DMS79 (cell line): ENCODE results near the gene EPHB6.
A peak's percentile ranks its signal among the peaks of the same experiment; 100 is the strongest.

Experiments
- DNase-seq: peaks from one replicate; lab custom pipeline; 2025; lab: John Stamatoyannopoulos, UW

The EPHB6 gene, protein sequence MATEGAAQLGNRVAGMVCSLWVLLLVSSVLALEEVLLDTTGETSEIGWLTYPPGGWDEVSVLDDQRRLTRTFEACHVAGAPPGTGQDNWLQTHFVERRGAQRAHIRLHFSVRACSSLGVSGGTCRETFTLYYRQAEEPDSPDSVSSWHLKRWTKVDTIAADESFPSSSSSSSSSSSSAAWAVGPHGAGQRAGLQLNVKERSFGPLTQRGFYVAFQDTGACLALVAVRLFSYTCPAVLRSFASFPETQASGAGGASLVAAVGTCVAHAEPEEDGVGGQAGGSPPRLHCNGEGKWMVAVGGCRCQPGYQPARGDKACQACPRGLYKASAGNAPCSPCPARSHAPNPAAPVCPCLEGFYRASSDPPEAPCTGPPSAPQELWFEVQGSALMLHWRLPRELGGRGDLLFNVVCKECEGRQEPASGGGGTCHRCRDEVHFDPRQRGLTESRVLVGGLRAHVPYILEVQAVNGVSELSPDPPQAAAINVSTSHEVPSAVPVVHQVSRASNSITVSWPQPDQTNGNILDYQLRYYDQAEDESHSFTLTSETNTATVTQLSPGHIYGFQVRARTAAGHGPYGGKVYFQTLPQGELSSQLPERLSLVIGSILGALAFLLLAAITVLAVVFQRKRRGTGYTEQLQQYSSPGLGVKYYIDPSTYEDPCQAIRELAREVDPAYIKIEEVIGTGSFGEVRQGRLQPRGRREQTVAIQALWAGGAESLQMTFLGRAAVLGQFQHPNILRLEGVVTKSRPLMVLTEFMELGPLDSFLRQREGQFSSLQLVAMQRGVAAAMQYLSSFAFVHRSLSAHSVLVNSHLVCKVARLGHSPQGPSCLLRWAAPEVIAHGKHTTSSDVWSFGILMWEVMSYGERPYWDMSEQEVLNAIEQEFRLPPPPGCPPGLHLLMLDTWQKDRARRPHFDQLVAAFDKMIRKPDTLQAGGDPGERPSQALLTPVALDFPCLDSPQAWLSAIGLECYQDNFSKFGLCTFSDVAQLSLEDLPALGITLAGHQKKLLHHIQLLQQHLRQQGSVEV

DNA sequence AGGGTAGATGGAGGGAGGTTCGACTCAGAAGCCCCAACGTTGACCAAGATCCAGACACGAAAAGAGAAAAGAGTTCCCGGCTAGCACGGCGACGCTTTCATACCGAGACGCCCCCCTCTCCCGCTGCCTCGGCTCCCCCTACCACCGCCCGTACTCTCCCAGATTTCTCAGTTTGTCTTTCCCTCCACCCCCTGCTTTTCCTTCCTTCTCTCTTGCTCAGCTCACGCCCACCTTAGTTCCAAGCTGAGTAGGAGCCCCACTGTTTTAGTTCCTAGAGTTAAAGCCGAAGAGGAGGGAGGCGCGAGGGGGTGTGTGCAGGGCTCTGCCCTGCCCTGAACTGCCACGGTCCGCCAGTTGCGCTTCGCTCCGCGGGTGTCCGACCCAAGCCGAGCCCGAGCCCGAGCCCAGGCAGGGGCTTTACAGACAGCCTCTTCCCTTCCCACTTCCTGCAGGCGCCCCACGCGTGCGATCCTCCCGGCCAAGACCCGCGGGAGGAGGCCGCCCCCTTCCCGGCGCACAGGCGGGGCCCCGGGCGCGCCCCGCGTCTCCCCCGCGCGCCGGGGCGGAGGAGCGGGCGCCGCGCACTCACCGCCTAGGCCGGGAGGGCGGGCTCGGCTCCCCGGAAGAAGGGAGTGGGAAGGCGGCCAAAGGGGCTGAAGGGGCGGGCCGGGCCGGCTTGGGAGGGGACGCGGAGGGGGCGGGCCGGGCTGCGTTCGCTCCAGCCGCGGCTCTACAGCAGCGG, at the start of gene EPHB6:
Gene EPHB6, plus strand, starts transcription at position 705 of the 742 bp plus-strand sequence. CDS start 8,152 bp downstream, outside the sequence.
- peak; percentile 24 for DNase-seq

DNA sequence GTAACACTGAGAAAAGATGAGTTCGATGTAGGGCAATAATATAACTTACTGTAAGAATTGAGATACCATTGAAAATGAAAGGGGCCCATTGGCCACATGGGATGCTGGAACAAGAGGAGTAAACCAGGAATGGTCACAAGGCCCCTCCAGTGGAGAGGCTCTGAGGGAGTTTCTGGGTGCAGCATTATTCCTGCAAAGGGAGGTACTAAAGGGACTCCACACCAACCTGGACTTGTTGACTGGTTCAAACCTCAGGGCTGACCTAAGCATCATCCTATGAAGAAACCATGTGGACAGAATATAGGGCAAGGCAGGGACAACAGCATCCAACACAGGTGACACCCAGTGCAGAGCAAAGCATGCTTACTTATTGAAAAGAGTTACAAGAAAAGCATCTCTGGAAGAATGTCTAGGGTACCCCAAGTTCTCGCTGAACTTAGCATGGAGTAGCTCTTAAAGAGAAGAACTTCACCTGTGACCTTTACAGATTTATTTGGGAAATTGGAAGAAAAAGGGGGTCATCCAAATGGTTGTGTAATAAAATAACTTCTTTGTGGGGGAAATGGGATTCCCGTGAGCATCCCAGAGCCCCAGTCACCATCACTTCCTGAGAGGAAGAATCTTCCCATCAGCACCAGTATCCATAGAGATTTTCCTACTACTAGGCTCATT, 49.4 kb upstream of the EPHB6 start:
- no peak for DNase-seq

DNA sequence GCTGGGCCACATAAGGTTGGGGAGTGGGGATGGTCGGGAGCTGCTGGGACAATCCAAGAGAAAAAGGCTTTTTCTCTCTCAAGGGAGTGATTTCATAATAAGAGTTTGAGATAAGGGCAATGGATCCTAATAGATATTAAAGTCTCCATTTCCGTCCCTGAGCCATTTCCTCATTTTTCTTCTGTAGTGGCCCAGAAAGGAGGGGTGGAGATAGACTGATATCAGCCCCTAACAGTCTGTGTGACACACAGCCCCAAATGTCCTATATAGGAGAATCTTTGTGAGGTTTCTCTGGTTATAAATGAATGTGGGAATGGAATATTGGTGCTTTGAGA, 48.9 kb upstream of the EPHB6 start:
- DNase-seq, result no peak

DNA sequence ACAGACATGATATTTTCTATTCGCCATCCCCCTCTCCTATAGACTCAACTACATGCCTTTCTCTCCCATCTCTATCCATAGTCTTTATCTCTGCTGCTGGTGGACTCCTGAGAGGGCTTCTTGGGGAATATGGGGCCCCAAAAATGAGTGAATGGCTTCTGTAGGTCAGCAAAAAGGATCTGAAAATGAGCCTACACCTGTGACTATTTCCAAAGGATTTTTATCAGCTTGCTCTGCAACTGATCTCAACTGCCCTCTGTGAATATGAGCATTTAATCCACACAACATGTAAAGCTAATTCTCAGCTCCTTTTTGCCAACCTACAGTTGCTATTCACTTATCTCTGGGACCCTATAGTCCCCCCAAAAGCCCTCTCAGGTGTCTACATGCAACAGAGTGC, 47.9 kb upstream of the EPHB6 start:
- no peak for DNase-seq

DNA sequence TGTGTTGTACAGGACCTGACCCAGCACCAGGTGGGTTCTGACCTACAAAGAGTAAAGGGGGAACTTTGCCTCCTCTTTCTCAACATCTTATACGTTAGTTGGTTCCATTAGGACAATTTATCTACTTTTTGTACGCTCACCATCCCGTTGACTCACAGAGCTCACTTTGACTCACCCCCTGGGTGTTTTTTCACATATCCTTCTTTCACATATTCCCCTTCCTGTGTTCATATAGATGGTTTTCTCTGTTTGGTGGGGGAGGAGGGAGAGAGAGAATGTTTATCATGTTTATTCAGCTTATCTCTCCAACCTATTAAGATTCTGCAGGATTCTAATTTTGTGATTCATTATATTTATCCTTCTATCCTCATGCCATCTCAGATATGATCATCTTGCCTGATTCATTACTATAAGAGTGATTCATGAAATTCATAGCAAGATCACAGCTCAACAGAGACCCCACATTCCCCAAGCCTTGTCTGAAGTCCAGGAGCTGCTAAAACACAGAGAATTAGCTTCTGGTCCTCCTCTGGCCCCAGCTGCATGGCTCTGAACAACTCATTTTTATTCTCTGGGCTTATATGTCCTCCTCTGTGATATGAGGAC, 46.9 kb upstream of the EPHB6 start:
- no peak for DNase-seq

DNA sequence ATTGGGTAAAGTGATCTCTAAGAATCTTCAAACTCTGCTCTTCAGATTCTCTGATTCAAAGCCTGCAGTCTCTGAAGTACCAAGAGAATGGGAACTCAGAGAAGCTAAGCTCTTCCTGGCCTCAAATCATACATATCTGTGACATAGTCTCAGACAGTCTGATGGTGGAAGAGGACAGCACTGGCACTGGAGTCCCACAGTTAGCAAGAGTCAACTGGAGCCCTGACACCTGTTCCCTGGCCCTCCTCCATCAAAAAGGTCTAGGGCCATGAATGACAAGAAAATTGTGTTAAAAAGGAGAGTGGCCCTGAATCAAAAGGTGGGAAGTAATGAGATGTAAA, 46.4 kb upstream of the EPHB6 start:
- no peak for DNase-seq

DNA sequence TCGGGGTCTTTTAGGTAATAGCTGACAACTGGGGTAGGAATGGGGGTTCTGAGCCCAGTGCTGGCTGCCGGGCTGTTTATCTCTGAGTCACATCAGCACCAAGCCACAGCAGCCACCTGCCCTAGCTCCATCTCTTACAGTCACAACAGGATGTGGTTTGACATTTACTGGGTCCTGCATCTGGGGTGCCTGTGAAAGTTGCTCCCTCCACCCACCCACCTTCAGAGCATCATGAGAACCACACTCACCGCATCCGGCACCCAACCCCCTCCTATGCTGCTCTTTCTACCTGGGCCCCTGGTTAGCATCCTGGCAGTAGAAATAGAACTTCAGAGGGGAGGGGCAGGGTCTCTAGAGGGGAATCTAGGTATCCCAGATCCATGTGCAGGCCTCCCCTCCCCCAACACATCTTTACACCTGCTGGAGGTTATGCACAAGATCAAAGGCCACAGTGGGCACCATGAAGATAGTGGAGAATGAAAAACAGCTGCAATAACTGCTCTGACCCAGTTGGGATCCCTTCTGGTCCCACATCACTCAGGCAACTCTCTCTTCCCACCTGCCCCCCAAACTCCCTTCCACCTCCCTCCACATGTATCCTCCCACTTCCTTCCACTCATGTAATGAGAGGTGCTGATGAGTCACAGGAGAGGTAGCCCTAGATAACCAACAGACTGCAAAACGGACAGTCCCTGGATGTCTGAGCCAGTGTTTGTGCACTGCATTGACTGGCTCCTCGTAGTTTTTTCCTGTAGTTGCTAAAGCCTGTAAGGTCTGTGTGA, 45.9 kb upstream of the EPHB6 start:
- DNase-seq, result no peak

DNA sequence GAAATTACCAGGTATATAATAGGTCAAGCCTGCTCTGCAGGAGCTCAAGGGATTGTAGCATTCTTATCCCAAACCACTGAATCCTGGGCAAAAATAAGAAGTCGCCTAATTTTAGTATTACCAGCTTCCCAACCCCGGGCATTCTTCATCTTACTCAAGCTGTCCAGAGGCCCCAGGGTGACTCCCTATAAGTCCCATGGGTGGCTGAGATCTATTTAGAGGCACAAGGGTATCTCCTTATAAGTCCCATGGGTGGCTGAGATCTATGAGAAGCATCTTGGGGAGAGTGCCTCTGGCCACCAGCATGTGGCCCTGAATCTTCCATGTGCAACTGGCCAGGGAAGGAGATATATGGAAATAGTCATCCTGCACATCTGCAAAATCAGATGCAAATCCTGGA, 45.2 kb upstream of the EPHB6 start:
- DNase-seq, result no peak

DNA sequence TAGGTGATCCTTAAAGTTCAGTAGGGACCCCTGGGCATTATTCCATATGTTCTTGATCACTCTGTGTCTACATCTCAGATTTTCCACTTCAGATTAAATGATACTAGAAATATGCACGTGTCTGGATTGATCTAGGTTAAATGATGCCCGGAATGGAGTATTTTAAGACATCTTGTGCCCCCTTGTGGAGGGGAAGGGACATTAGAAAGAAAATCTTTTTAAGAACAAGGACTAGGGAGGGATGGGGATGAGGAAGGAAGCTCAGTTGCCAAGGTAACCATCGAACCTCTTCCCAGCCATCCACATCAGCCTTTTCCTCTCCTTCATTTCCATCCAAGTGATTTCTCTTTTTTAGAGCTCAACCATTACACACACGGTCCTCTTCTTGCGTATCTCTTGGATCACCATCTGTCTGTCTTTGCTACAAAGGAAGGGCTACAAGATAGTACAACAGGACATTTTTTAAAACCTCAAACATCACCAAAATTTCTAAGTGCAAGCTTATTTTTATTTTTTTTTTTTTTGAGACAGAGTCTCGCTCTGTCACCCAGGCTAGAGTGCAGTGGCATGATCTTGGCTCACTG, 43.6 kb upstream of the EPHB6 start:
- DNase-seq, result no peak

DNA sequence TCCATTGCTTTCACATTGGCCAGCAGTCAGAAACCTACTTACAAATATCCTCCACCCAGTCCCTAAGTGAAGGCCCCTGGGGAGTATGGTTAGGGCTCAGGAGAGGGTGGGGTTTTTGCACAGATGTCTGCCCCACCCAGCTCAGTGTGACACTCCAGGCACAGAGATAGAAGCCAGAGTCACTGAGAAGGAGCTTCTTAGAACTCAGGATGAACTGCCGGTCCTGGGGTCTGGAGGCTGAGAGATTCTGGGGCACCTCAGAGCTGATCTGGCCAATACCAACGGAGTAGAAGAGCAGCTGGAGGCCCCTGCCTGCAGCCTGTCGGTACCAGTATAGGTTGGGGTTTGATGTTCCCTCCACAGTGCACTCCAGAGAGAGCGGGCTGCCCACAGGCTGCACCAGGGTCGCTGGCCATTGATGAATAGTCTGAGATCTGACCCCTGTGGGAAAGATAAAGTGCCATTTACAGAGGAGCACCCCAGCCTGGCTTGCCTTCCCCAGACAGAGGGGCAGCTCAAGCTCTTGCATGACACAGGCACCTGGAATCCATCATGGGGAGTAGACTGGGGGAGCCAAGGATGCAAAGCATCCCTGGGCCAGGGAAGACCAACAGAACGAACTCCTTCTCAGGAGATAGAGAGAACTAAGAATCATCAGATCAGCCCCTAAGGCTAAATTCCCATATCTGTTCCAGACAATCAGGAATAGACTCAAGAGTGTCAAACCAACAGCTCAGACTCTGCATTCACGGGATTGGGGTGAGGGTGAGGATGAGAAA, 42.2 kb upstream of the EPHB6 start:
- no peak for DNase-seq

DNA sequence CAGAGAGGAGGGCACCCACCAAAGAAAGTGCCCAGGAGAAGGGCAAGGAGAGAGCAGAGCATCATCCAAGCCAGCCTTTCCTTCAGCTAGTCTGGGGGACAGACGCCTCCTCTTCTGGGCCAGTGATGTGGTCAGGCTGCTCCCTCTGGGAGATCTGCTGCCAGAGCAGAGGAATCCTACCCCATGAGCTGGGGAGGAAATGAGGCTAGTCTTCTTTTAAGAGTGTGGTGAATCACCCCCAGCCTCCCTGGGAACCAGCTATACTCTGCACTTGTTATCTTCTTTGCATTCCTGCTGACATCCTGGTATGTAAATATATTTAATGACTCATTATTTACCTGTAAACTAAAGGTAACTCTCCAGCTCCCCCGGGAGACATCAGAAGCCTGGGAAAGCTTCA, 41.6 kb upstream of the EPHB6 start:
- no peak for DNase-seq

DNA sequence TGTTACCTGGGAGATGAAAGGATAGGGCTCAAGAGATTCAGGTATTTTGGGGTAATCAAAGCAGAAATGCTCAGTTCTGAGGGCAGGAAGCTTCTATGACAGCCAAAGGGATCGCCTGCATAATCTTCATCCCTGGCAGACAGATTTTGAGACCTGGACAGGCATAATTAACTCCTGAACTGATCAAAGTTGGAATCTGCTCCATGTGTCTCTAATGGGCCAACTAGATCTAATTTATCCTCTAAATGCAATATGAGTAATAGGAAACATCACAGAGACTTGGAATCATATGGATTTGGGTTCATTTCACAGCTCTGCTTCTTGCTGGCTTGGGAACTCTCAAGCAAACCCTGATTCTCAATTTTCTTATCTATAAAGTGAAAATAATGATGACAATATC, 41.2 kb upstream of the EPHB6 start:
- DNase-seq, result no peak

DNA sequence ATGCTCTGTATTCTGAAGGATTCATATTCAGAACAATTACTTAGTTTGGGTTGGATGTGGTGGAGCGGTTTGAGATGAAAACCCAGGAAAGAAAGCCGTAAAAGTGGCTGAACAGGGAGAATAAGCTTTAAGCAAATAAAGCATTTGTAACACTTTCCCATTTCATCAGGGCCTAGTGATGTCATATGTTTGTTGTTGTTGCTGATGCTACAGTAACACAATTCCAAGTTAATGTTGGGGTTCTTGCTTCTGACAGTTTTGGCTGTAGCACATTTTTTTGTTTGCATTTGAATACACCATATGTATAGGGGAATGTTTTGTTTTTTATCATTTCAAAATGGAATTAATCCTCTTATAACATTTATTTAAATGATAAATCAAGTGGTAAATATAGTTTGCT, 40.4 kb upstream of the EPHB6 start:
- no peak for DNase-seq

DNA sequence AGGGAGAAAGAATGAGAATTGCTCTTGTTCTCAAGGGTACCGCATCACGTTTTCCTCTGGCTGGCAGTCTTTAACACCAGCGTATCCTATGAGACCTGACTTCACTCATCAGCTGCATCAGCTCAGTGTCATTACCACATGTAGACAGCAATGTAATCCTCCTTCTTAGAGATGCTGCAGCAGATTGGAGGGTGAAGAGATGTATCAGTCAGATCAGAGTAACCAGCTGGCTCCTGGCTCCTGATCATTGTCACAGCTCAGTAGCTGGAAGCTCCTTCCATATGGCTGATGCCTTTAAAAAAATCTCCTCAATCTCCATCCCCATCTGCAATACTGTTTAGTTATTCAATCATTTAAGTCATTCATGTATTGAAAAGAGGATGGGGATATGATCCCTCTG, 39.7 kb upstream of the EPHB6 start:
- DNase-seq, result no peak

DNA sequence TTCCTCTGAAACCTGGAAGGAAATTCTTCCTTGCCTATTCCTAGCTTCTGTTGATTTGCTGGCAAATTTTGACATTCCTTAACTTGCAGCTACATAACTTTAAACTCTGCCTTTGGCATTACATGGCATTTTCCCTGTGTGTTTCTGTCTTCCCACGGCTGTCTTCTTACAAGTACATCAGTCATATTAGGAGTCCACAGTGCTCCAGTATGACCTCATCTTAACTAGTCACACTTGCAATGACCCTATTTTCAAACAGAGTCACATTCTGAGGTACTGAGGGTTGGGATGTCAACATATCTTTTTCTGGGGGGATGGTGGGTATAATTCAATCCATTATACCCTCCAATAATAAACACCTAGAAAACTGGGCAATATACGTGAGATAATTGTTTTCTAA, 37.4 kb upstream of the EPHB6 start:
- no peak for DNase-seq

DNA sequence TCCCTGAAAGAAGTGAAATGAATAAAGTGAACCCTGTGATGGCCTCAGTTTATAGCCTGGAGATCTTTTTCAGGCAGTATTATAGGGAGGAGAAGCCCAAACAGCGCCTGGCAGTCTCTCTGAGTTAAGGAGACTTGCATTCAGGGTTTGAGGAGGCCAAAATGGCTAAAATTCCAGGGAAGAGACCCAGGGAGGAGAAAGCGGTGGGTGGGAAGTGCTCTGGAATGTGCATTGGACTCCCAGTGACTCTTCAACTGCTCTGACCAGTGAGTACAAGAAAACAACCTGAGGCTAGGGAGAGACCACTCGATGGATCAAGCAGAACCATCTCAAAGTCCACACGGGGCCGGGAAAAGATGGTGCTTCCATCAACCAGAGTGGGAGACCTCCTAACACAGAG, 35.3 kb upstream of the EPHB6 start:
- no peak for DNase-seq

DNA sequence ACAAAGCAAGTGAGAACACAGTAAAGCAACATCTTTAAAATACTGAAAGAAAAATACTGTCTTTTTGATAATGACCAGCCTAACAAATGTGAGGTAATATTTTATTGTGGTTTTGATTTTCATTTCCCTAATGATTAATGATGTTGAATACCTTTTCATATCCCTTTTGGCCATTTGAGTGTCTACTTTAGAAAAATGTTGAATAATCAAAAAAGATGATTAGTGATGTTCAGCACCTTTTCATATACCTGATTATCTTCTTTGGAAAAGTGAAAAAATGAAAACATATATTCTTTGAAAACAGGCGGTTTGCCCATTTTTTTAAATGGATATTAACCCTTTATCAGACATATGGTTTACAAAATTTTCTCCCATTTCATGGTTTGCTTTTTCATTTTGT, 32.2 kb upstream of the EPHB6 start:
- no peak for DNase-seq

DNA sequence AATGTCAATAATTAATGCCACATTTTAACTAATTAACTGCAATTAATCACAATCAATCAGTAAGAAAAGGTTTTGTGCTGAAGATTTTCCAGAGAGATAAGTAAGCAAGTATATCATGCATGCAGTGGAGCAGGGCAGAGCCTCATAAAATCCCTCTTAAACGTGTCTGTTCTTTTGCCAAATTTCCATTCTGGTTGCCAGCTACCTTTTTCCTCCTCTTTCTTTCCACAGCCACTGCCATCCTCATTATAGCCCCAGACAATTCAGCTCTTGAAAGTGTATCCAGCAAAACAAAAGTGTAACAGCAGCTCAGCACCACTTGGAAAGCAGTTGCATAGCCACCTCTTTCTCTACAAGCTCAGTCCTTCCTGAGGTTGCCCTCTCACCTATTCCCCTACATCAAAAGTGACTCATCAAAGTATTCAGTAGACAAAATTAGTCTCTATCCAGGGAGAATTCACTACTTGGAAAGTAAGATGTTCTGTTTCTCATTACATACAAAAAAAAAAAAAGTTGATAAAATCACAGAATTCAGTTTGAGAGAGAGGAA, 26.9 kb upstream of the EPHB6 start:
- DNase-seq, result peak; percentile 93

DNA sequence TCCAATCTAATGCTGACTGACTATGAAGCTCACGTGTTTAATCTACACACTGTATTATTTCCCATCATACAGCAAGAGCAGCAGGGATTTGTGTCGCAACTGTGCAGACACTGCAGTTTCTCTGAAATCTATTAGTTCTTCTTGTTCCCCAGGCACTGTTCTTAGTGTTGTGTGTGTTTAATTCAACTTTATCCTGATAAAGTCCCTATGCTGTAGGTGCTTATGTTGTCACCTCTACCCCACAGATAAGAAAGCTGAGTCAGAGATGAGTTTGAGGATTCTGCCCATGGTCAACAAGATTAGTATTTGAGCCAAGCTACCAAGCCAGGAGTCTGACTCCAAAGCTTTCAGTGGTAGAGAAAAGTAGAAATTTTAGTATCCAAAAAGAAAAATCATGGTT, 22.5 kb upstream of the EPHB6 start:
- DNase-seq, result no peak
